Parathyroid adenoma (tissue), 2 donors: Measurements from ENCODE around the gene WWOX.

ENCODE experiments used
- H2AFZ ChIP-seq: fragments of 300-600 bp; sonication (generic); one replicate; pipeline ENCODE4 v1.7.0; 2017; ENCODE audit warnings: antibody characterized with exemption, mild to moderate bottlenecking
- H3K27ac ChIP-seq: fragments of 300-600 bp; sonication (generic); one replicate; pipeline ENCODE4 v1.7.0; 2017
- H3K27me3 ChIP-seq: fragments of 300-600 bp; sonication (generic); one replicate; pipeline ENCODE4 v1.7.0; 2017; ENCODE audit warnings: low read length; ENCODE audit not compliant: control insufficient read depth, insufficient read depth
- H3K36me3 ChIP-seq: fragments of 300-600 bp; sonication (generic); one replicate; pipeline ENCODE4 v1.7.0; 2017; ENCODE audit warnings: low read length; ENCODE audit not compliant: control insufficient read depth, insufficient read depth
- H3K4me1 ChIP-seq: fragments of 300-600 bp; sonication (generic); one replicate; pipeline ENCODE4 v1.7.0; 2017; ENCODE audit warnings: control low read depth
- H3K4me2 ChIP-seq: fragments of 300-600 bp; sonication (generic); one replicate; pipeline ENCODE4 v1.7.0; 2017; ENCODE audit warnings: low read length
- H3K4me3 ChIP-seq: fragments of 300-600 bp; sonication (generic); one replicate; pipeline ENCODE4 v1.7.0; 2017; ENCODE audit warnings: low read depth, low read length
- H3K79me2 ChIP-seq: fragments of 300-600 bp; sonication (generic); one replicate; pipeline ENCODE4 v1.7.0; 2017; ENCODE audit warnings: control low read depth
- H3K9ac ChIP-seq: fragments of 300-600 bp; sonication (generic); one replicate; pipeline ENCODE4 v1.7.0; 2017; ENCODE audit warnings: mild to moderate bottlenecking
- H3K9me3 ChIP-seq: fragments of 300-600 bp; sonication (generic); one replicate; pipeline ENCODE4 v1.7.0; 2017; ENCODE audit warnings: low read length; ENCODE audit not compliant: control insufficient read depth
- CTCF ChIP-seq: fragments of 300-600 bp; sonication (generic); IDR thresholded peaks from one replicate; pipeline ENCODE4 v1.7.0; 2017; ENCODE audit warnings: antibody characterized with exemption, mild to moderate bottlenecking
- donor health status: primary hyperparathyroidism.

WWOX gene

GRCh38 chr16:79004309-79004708, 904.9 kb downstream of the WWOX start:
- no peaks in the 10 kb centered on the region for H3K79me2 ChIP-seq
- TF ChIP-seq CTCF = no peak

GRCh38 chr16:79005096-79005495, 905.6 kb downstream of the WWOX start:
- Histone ChIP-seq H3K36me3 (no peaks in the 10 kb centered on the region), H3K4me2 (no peak overlapping the region), H3K4me1 (no peaks in the 10 kb centered on the region), H3K4me3 (no peak overlapping the region), H3K27ac (no peak overlapping the region), H2AFZ (no peak overlapping the region), H3K9ac (no peak overlapping the region), H3K27me3 (no peaks in the 10 kb centered on the region), H3K79me2 (no peaks in the 10 kb centered on the region), H3K9me3 (no peaks in the 10 kb centered on the region)
- TF ChIP-seq CTCF = no peak

More at GRCh38 chr16:79004309-79004708, 904.9 kb downstream of the WWOX start:
- Histone ChIP-seq H2AFZ (no peak overlapping the region), H3K27ac (no peak overlapping the region), H3K27me3 (no peaks in the 10 kb centered on the region), H3K9me3 (no peaks in the 10 kb centered on the region), H3K4me3 (no peak overlapping the region), H3K9ac (no peak overlapping the region), H3K36me3 (no peaks in the 10 kb centered on the region), H3K4me1 (no peaks in the 10 kb centered on the region), H3K4me2 (no peak overlapping the region)

- Histone ChIP-seq H3K36me3 (no peaks in the 10 kb centered on the region), H3K4me1 (no peaks in the 10 kb centered on the region), H3K27ac (no peak overlapping the region), H2AFZ (no peak overlapping the region), H3K9ac (no peak overlapping the region), H3K4me3 (no peak overlapping the region), H3K4me2 (no peak overlapping the region), H3K9me3 (no peaks in the 10 kb centered on the region), H3K27me3 (no peaks in the 10 kb centered on the region), H3K79me2 (no peaks in the 10 kb centered on the region)
- TF ChIP-seq CTCF = no peak
Observed at GRCh38 chr16:79006206-79006605, 906.8 kb downstream of the WWOX start.

GRCh38 chr16:79006765-79007164, 907.3 kb downstream of the WWOX start:
- Histone ChIP-seq H3K79me2 (no peaks in the 10 kb centered on the region), H3K4me3 (no peak overlapping the region), H3K27ac (no peak overlapping the region), H3K9ac (no peak overlapping the region), H3K4me1 (no peaks in the 10 kb centered on the region), H3K27me3 (no peaks in the 10 kb centered on the region), H3K36me3 (no peaks in the 10 kb centered on the region), H3K4me2 (no peak overlapping the region), H2AFZ (no peak overlapping the region), H3K9me3 (no peaks in the 10 kb centered on the region)
- TF ChIP-seq CTCF = no peak

GRCh38 chr16:79007614-79008013, 908.2 kb downstream of the WWOX start:
- no peaks in the 10 kb centered on the region for H3K36me3 ChIP-seq
- H3K4me3 ChIP-seq = no peak overlapping the region
- H3K9ac ChIP-seq = no peak overlapping the region
- H3K27ac ChIP-seq = no peak overlapping the region
- H2AFZ ChIP-seq = no peak overlapping the region
- H3K4me1 ChIP-seq = no peaks in the 10 kb centered on the region
- H3K79me2 ChIP-seq = no peaks in the 10 kb centered on the region
- TF ChIP-seq CTCF = no peak
- H3K9me3 ChIP-seq = no peaks in the 10 kb centered on the region
- H3K27me3 ChIP-seq = no peaks in the 10 kb centered on the region
- H3K4me2 ChIP-seq = no peak overlapping the region
